Endothelial cell of umbilical vein (primary cell): ENCODE measurements around the gene PIK3R1. TPM values are rescaled to one million over a fixed set of nuclear protein-coding genes. Genes with fewer than 3 reads are reported as not detected.

Experiments
- BruUV-seq: library from RNA; stranded (reverse); fragments of 400-500 nt; replicated peaks from 2 replicates; lab custom pipeline; 2021; lab: Mats Ljungman, UMichigan
- CTCF ChIA-PET: fragments of 300-600, 350-600 bp; sonication (Branson Sonifier 250); formaldehyde crosslinking; loops from one replicate; lab custom pipeline; 2021; ENCODE audit warnings: antibody characterized with exemption, inconsistent platforms; lab: Charles Lee
- POLR2A ChIA-PET: fragments of 300-600, 350-600 bp; sonication (Branson Sonifier 250); formaldehyde crosslinking; loops from one replicate; lab custom pipeline; 2021; ENCODE audit warnings: antibody characterized with exemption, inconsistent platforms; lab: Charles Lee
- DNase-seq: peaks from one replicate; pipeline ENCODE4 v3.0.0-alpha.2; 2011; ENCODE audit warnings: low read depth, low spot score
- FAIRE-seq: peaks from 2 replicates; lab custom pipeline; 2011; peaks lifted over from hg19 to GRCh38; lab: Jason Lieb, UNC
- H2AFZ ChIP-seq: 2 replicates; pipeline ENCODE4 v1.6.0; 2012; ENCODE audit warnings: low read depth, low read length, control low read depth, inconsistent platforms
- H3K27ac ChIP-seq: 2 replicates; pipeline ENCODE4 v1.5.1; 2011; ENCODE audit warnings: low read depth, mild to moderate bottlenecking, control low read depth, low read length, moderate library complexity; ENCODE audit not compliant: insufficient read depth
- H3K27me3 ChIP-seq, 2 experiments: 2 replicates each; pipeline versions ENCODE4 v1.6.0 to v1.6.1; 2011; ENCODE audit warnings: low read length in 2 of 2, mixed read lengths in 1 of 2; ENCODE audit not compliant: control insufficient read depth in 2 of 2, insufficient read depth in 2 of 2
- H3K36me3 ChIP-seq, 2 experiments: 2 replicates in 1 of 2; 3 replicates in 1 of 2; pipeline ENCODE4 v1.5.1; 2011; ENCODE audit warnings: low read length in 2 of 2, mild to moderate bottlenecking in 1 of 2, moderate library complexity in 1 of 2; ENCODE audit not compliant: control insufficient read depth in 2 of 2, insufficient read depth in 2 of 2; ENCODE audit errors: extremely low read depth in 1 of 2
- H3K4me1 ChIP-seq: 3 replicates; pipeline ENCODE4 v1.5.1; 2011; ENCODE audit warnings: mild to moderate bottlenecking, low read length; ENCODE audit not compliant: control insufficient read depth, insufficient read depth; ENCODE audit errors: extremely low read depth
- H3K4me2 ChIP-seq: 2 replicates; pipeline ENCODE4 v1.6.1; 2011; ENCODE audit warnings: low read length, control low read depth, mixed read lengths; ENCODE audit not compliant: insufficient read depth
- H3K4me3 ChIP-seq, 3 experiments: fragments of 200-600 bp in 1 of 3; sonication (generic), shearing (Covaris generic) in 1 of 3; replicated peaks in 1 of 3; 2 replicates each; pipeline ENCODE4 v1.5.1; 2011 to 2016; ENCODE audit warnings: control low read depth in 3 of 3, low read length in 3 of 3, mild to moderate bottlenecking in 2 of 3, inconsistent platforms in 1 of 3, low read depth in 1 of 3, moderate library complexity in 1 of 3; ENCODE audit not compliant: insufficient read depth in 1 of 3
- H3K79me2 ChIP-seq: 2 replicates; pipeline ENCODE4 v1.6.0; 2012; ENCODE audit warnings: low read length, inconsistent platforms; ENCODE audit not compliant: control insufficient read depth, insufficient read depth
- H3K9ac ChIP-seq: replicated peaks from 2 replicates; pipeline ENCODE3; 2011; ENCODE audit warnings: low read length, control low read depth; ENCODE audit not compliant: insufficient read depth; ENCODE audit errors: extremely low read depth
- H3K9me1 ChIP-seq: replicated peaks from 3 replicates; pipeline ENCODE4 v1.6.0; 2011; ENCODE audit warnings: mild to moderate bottlenecking, low read length; ENCODE audit not compliant: control insufficient read depth, insufficient read depth; ENCODE audit errors: extremely low read depth
- H3K9me3 ChIP-seq: replicated peaks from 2 replicates; pipeline ENCODE4 v1.5.1; 2012; ENCODE audit warnings: low read length, inconsistent platforms; ENCODE audit not compliant: control insufficient read depth, insufficient read depth
- H4K20me1 ChIP-seq: replicated peaks from 2 replicates; pipeline ENCODE3; 2011; ENCODE audit warnings: mild to moderate bottlenecking, low read length; ENCODE audit not compliant: control insufficient read depth, insufficient read depth; ENCODE audit errors: extremely low read depth
- EZH2 ChIP-seq: IDR thresholded peaks from 2 replicates; pipeline ENCODE4 v1.6.1; 2012; ENCODE audit warnings: borderline replicate concordance, low read depth, mild to moderate bottlenecking, moderate library complexity, low read length, inconsistent platforms; ENCODE audit not compliant: severe bottlenecking
- FOS ChIP-seq: IDR thresholded peaks from 2 replicates; pipeline ENCODE4 v1.6.1; 2011; ENCODE audit warnings: mild to moderate bottlenecking, low read length, moderate library complexity, borderline replicate concordance; ENCODE audit not compliant: insufficient read depth
- GATA2 ChIP-seq: IDR thresholded peaks from 2 replicates; pipeline ENCODE4 v1.7.0; 2011; ENCODE audit warnings: low read depth, mild to moderate bottlenecking, moderate library complexity, mixed read lengths, low read length; ENCODE audit not compliant: insufficient read length, insufficient read depth
- JUN ChIP-seq: IDR thresholded peaks from 2 replicates; pipeline ENCODE4 v1.6.1; 2011; ENCODE audit warnings: borderline replicate concordance, low read depth; ENCODE audit not compliant: insufficient read length, insufficient read depth
- MYC ChIP-seq: IDR thresholded peaks from one replicate; pipeline ENCODE4 v1.6.1; 2011; ENCODE audit warnings: mild to moderate bottlenecking, low read depth, low read length
- POLR2A ChIP-seq: IDR thresholded peaks from 2 replicates; pipeline ENCODE4 v1.6.1; 2012; ENCODE audit warnings: low read depth, mild to moderate bottlenecking, control low read depth, low read length
- POLR2AphosphoS5 ChIP-seq: IDR thresholded peaks from 2 replicates; pipeline ENCODE4 v1.6.1; 2012; ENCODE audit warnings: low read depth, mild to moderate bottlenecking, control low read depth, low read length, moderate library complexity; ENCODE audit not compliant: insufficient read depth
- dilution Hi-C: fragments of 300-500 bp; cut with MboI; formaldehyde crosslinking; loops from one replicate; pipeline ENCODE4 v1.15.0; 2019; ENCODE audit warnings: low sequenced_read_pairs; ENCODE audit not compliant: extremely low pct_ligation_motif_present
- intact Hi-C: fragments of 100-400 bp; cut with micrococcal nuclease; formaldehyde crosslinking; loops from one replicate; pipeline ENCODE4 v1.10.0; 2022
- polyA plus RNA-seq, 4 experiments: library from polyadenylated mRNA; depleted of rRNA in 3 of 4; stranded (reverse) in 3 of 4; unstranded in 1 of 4; fragments of >200 nt; gene quantifications; 2 replicates each; pipeline versions ENCODE4 v1.2.1 to v1.2.3, GENCODE V29; 2011 to 2012; ENCODE audit warnings: missing spikeins in 1 of 4
- total RNA-seq: library from RNA; stranded (reverse); gene quantifications from 2 replicates; pipeline ENCODE4 v1.2.3, GENCODE V29; 2021
- TF ChIP-seq, protein P1 (sequence below), 2 donors: IDR thresholded peaks; 1 replicate in 1 of 2; 2 replicates in 1 of 2; pipeline ENCODE4 v1.5.1; 2011; ENCODE audit warnings: low read length in 2 of 2, mild to moderate bottlenecking in 2 of 2, moderate library complexity in 2 of 2, control low read depth in 1 of 2, inconsistent platforms in 1 of 2, low read depth in 1 of 2; ENCODE audit not compliant: insufficient read depth in 1 of 2; ENCODE audit errors: extremely low read depth in 1 of 2
- TF ChIP-seq, protein P2 (sequence below): IDR thresholded peaks from 2 replicates; pipeline ENCODE4 v1.6.1; 2011; ENCODE audit not compliant: insufficient read depth, insufficient read length

Gene PIK3R1
- total and polyA plus RNA-seq, 2 donors (not counting 3 experiments of a cell fraction or from before 2014, with no cell fraction given) = 2.8 to 30.0 TPM

DNA sequence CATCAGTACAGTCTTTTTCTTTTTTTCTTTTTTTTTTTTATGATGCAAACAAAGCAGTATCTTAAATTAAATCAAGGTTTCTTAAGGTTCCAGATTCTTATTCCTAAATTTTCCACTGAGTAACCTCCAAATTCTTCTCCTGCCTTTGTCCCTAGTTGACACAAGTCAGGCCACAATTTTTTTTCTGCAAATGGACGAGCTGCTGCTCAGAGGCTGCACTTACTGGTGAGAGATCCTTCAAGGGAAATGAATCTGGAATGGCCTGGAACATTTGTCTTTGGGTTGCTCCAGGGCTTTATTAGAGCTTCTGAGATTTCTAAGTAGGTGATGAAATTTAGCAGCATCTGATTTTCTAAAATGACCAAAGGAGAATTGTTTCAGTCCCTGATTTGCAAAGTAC, 39.3 kb downstream of the PIK3R1 start:
- FAIRE-seq = no peak
- no TSS peak for BruUV-seq
- H3K4me2 ChIP-seq = no peak overlapping the region
- H3K9me1 ChIP-seq = no peaks in the 10 kb centered on the region
- DNase-seq = no peak
- H3K36me3 ChIP-seq = no peaks in the 10 kb centered on the region
- no peak overlapping the region for H3K9ac ChIP-seq
- peaks cover 30% of the 10 kb centered on the region for H3K4me1 ChIP-seq
- no peak overlapping the region for H3K4me3 ChIP-seq
- dilution Hi-C loops (loop anchor here (25.0 kb wide), 1 partner anchor 1093 kb away; no protein-coding TSS in a partner anchor), intact Hi-C loops (loop anchor here (5.0 kb wide), 4 partner anchors 523 to 938 kb away; no protein-coding TSS in a partner anchor)
- TF ChIP-seq GATA2 = no peak
- no peak for TF ChIP-seq EZH2
- no peak overlapping the region for H3K27ac ChIP-seq
- H4K20me1 ChIP-seq = no peaks in the 10 kb centered on the region
- no peaks in the 10 kb centered on the region for H3K27me3 ChIP-seq
- CTCF ChIA-PET = interaction anchor here (1.3 to 7.4 kb wide), 2 partner anchors 1008 to 1089 kb away, joined by 4 to 222 read pairs; no protein-coding TSS in a partner anchor
- POLR2A ChIA-PET = no interaction called here
- no peak overlapping the region for H2AFZ ChIP-seq
- H3K9me3 ChIP-seq = no peaks in the 10 kb centered on the region
- H3K79me2 ChIP-seq = peaks cover 34% of the 10 kb centered on the region

- Histone ChIP-seq H3K9me3 (no peaks in the 10 kb centered on the region), H3K4me3 (no peak overlapping the region), H4K20me1 (no peaks in the 10 kb centered on the region), H2AFZ (no peak overlapping the region), H3K4me2 (no peak overlapping the region), H3K36me3 (no peaks in the 10 kb centered on the region), H3K9ac (no peak overlapping the region), H3K4me1 (peaks cover 23% of the 10 kb centered on the region), H3K27me3 (no peaks in the 10 kb centered on the region), H3K79me2 (peaks cover 27% of the 10 kb centered on the region), H3K9me1 (no peaks in the 10 kb centered on the region), H3K27ac (no peak overlapping the region)
- POLR2A ChIA-PET = no interaction called here
- no peak for TF ChIP-seq GATA2
- no peak for TF ChIP-seq EZH2
- TF ChIP-seq, protein P1, sequence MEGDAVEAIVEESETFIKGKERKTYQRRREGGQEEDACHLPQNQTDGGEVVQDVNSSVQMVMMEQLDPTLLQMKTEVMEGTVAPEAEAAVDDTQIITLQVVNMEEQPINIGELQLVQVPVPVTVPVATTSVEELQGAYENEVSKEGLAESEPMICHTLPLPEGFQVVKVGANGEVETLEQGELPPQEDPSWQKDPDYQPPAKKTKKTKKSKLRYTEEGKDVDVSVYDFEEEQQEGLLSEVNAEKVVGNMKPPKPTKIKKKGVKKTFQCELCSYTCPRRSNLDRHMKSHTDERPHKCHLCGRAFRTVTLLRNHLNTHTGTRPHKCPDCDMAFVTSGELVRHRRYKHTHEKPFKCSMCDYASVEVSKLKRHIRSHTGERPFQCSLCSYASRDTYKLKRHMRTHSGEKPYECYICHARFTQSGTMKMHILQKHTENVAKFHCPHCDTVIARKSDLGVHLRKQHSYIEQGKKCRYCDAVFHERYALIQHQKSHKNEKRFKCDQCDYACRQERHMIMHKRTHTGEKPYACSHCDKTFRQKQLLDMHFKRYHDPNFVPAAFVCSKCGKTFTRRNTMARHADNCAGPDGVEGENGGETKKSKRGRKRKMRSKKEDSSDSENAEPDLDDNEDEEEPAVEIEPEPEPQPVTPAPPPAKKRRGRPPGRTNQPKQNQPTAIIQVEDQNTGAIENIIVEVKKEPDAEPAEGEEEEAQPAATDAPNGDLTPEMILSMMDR (IDR thresholded peaks at IDR 0.05; ENCODE audit: extremely low read depth in 1 of 2, insufficient read depth in 1 of 2, low read depth in 1 of 2, low read length in 2 of 2) = no peak
- no peak for TF ChIP-seq JUN
- TF ChIP-seq POLR2A = no peak
- no peak for TF ChIP-seq POLR2AphosphoS5
- TF ChIP-seq, protein P2, sequence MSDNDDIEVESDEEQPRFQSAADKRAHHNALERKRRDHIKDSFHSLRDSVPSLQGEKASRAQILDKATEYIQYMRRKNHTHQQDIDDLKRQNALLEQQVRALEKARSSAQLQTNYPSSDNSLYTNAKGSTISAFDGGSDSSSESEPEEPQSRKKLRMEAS = no peak
- TF ChIP-seq FOS = no peak
- TF ChIP-seq MYC = no peak
- intact Hi-C loops (no loop called here), dilution Hi-C loops (loop anchor here (25.0 kb wide), 1 partner anchor 1093 kb away; no protein-coding TSS in a partner anchor)
- BruUV-seq = no TSS peak
- FAIRE-seq (no peak), DNase-seq (no peak)
- CTCF ChIA-PET = interaction anchor here (0.6 to 7.4 kb wide), 3 partner anchors 1009 to 1152 kb away, joined by 3 to 222 read pairs (median 4); no protein-coding TSS in a partner anchor
These were observed 40.0 kb downstream of the PIK3R1 start for GRCh38 chr5:68255305-68256120.
